Limb (tissue), 2 donors: Measurements from ENCODE around the gene SCN10A.
A peak's percentile ranks its signal among the peaks of the same experiment; 100 is the strongest.

Source experiments
- DNase-seq, 2 donors: peaks; one replicate each; pipeline ENCODE4 v3.0.0-alpha.2; 2016; ENCODE audit errors: extremely low spot score in 2 of 2

Gene SCN10A

DNA sequence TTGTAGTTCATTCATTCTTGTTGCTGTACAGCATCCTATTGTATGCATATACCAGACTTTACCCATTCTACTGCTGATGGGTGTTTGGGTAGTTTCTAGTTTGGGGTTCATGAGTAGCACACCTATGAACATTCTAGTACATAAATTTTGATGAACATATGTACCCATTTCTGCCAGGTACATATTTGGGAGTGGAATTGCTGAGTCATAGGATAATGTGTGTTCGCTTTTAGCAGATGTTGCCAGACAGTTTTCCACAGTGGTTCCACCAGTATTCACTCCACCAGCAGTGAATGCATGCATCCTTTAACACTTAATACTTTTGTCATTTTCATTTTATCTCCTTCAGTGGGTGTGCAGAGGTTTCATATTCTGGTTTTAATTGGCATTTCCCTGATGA, 163.1 kb downstream of the SCN10A start:
- no peak for DNase-seq

DNA sequence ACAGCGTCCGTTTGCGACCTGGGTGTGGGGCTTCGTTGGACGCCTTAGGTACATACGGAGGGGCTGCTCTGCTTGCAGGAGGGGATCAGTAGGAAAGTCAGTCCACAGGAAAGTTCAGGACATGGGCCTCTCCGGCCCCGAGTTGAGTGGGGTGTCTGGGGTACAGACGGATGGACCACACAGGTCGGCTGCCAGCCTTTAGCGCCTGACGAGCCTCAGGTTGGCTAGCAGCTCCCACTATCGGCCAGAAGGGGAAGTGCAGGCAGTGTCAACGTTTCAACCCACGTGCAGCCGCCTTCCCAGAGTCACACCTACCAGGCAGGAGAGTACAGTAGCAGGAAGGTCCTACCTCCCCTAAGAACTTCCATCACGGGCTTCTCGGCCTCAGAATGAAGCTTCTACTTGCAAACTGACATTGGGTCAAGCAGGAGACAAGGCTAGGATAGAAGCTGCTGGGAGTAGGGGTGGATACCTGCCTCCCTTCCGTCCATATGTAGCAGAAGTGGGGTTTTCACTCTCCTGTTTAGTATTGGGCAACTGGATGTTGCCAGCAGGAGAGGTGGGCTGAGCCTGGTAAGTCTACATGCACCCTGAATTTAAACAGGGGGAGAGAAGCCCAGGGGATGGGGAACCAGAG, 164.7 kb downstream of the SCN10A start:
- DNase-seq = peak; percentile 66 to 73

DNA sequence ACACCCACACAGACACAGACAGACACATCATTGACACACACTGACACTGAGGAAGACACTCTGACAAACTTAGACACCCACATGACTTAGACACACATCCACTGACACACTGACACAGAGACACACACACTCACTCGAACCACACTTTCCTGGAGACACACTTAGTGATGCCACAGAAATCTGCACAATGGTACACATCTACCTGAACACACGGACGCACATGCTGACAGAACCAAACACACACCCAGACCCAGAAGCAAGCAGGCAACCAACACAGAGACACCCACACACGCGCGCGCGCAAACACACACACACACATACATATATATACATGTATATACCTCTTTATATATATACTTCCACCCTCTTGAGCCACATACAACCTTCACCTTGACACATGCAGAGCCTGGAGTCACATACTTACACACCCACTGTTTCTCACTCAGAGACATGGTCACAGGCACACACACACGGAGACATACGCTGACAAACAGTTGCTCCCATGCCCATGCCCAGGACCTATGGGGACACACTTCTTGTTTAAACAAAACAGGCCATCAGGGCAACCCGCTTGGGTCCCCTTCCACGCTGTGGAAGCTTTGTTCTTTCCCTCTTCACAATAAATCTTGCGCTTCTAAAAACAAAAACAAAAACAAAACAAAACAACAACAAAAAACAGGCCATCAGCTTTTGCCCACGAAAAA, 165.6 kb downstream of the SCN10A start:
- DNase-seq = no peak

DNA sequence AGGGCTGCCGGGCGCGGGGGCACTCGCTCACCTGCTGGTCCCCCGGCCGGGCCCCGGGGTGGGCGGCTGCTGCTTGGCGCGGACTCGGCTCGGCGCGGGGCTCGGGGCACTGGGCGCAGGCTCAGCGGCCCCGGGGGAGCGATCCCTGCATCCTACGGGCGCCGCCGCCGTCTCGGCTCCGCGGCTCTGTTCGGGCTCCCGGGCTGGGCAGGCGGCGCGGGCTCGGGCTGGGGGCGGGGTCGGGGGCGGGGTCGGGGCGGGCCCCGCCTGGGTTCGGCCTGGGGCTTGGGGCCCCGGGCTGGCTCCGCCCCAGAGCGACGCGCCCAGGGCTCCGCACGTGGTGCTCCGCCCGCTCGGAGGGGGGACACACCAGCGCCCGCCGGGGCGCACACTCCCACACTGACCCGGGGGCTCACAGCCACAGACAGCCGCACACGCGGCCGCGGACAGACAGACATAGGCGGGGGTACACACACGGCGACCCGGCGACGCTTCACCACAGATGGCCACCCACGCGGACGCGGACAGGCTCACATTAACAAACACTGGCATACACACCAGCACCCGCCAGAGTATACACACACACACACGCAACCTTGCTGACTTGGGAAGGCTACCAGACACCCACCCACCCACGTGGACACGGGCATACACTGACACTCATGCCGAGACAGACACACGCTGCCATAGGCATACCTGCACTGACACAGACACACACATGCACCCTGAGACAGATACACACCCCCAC, 166.3 kb downstream of the SCN10A start, which contains the start of gene SCN5A:
Gene SCN5A (minus strand): TSS at position 188 of the 748 bp plus-strand sequence. CDS start 16,380 bp downstream, outside the sequence.
- peak in 1 of 2 donors; percentile 81 for DNase-seq

DNA sequence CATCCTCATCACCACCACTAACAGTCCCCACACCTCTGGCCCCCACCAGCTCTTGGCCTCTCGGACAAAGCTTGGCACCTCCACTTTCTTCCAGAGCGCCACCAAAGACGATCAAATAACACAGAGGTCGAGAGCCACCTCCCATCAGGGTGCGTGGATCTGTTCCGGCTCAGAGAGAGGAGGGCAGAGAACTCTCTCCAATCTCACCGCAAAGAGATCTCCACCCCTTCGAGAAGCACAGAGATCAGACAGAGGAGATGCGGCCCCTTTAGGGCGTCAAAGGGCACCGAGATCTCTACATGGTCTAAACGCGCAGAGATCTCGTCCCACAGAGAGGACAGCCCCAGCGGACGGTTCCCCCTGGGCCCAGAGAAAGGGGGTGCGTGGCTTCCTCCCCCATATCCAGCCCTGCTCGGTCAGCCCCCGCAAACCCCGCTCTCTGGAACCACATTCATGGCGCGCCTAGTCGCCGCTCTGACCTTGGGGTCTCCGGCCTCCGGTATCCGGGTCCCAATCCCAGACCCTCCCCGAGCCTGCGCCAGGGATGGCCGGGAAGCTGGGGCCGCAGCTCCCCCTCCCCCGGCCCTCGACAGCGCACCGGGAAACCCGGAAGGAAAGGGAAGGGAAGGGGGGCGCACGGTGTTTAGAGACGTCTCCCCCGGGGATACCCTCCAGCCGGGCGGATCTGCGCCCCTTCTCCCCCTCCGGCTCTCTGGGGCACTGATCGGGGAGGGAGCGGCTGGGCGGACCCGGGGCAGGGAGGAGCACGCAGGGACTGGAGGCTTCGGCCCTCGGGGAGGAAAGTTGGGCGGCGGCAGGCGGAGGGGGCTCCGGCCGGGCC, 167.1 kb downstream of the SCN10A start:
- DNase-seq = peak in 1 of 2 donors; percentile 57

DNA sequence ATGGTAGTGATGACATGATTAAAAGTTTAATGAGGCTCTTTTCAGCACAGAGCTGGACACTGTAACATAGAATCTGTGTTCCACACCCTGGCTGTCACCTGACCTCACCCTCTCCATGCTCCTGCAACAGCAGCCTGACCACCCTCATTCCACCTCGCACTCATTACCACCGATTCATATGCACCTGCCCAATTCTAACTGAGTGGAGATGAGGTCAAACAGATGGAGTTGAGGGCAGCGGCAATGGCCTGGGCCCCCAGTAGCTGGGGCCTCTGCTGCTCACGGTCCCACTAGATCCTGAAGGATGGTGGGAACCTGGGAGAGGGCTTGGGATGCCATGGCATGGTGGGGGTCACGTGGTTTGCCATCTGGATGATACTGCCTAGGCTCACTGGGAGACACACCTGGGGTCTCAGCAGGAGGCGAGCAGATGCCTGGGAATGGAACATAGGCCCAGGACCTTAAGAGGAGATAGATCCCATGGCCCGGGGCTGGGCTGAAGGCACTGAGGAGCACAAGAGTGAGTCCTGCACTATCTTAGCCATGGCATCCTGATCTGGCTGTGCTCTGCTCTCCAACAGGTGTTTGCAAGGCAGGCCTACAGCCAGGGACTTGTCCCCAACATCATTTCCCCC, 167.9 kb downstream of the SCN10A start:
- DNase-seq = peak in 1 of 2 donors; percentile 16

DNA sequence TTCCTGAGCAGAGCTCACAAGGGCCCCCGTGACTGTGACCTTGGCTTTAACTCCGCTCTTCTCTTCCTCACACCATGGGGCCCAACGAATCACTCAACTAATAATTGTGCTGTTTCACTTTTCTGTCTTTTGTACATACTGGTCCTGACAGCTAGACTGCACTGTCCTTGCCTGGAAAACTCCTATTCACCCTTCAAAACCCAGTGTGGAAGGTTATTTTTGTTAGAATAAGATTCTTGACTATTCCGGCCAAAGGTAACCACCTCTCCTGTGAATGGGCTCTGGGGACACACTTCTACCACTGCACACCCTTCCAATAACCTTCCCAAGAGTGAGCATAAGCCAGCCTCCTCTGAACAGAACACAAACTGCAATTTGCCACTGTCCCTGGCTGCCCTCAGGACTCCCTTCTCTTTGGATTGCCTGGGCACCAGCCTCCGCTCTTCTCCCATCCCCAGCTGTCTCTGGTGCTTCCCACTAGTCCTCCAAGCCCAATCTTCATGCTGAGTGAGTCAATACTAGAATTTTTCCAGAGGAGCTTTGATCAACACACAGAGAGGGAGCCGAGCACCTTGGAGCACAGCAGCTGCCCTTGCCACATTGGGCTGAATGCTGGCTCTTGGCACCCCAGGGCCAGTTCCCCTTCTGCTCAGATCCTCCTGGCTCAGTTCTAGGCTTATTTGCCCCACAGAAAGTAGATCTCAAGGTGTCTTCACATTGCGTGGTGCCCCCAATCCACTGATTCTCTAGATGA, 168.6 kb downstream of the SCN10A start:
- peak in 1 of 2 donors; percentile 4 for DNase-seq
